Stimulated activated naive CD4-positive, alpha-beta T cell treated with Interleukin-2 at 50 U/mL for 16 hours (primary cell): Measurements from ENCODE around the gene ZFYVE28.

Experiments used
- DNase-seq: peaks from one replicate; lab custom pipeline; 2025; lab: John Stamatoyannopoulos, UW

ZFYVE28 gene

DNA sequence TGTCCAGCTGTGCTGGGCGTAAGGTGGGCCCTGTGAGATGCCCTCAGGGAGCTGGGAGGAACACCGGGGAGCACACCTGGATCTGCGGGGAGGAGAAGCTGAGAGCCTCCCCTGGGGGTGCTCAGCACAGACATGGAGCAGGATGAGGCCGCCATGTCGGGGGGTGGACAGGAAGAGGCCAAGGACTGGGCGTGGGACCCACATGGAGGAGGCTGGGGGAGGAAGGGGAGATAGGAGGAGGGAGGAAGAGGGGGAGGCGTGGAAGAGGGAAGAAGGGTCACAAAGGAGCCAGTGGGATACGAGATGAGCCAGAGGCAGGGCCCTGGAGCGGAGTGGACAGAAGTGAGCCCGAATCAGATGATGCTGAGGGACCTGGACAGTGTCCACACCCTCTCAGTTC lies 66.3 kb downstream of the ZFYVE28 start:
- no peak for DNase-seq

GRCh38 chr4:2350982-2351381 lies 67.5 kb downstream of the ZFYVE28 start:
- DNase-seq: no peak

- no peak for DNase-seq
Measured at GRCh38 chr4:2348786-2349185, 69.7 kb downstream of the ZFYVE28 start.

GRCh38 chr4:2347190-2347589 lies 71.3 kb downstream of the ZFYVE28 start:
- no peak for DNase-seq

GRCh38 chr4:2343476-2343875 lies 75.0 kb downstream of the ZFYVE28 start:
- no peak for DNase-seq

DNA sequence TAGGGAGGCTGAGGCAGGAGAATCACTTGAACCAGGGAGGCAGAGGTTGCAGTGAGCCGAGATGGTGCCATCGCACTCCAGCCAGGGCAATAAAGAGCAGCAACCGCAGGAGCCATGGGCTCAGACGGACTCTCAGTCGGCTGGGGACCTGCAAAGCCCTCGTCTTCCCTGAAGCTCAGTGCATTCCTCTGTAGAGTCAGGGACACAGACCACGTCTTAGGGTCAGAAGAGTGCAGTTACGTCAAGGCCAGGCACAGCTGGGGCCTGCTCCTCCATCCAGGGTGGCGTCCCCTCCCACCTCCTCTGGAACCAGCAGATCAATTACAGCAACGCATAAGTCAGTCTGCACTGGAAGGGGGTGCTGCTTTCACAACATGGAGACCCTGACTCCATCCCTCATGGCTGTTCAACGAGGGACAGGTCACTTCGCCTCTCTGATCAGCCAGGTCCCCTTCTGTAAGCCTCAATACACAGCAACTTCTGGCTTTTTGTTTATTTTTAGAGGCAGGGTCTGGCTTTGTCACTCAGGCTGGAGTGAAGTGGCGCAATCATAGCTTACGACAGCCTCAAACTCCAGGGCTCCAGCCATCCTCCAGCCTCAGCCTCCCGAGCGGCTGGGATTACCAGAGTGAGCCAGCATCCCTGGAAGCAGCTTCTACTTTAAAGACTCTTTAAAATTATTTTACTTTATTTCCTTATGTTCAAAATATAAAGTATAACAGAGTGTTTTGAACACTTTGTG lies 76.4 kb downstream of the ZFYVE28 start:
- DNase-seq: no peak

- no peak for DNase-seq
Measured at GRCh38 chr4:2341261-2341841, 77.1 kb downstream of the ZFYVE28 start.

GRCh38 chr4:2340272-2341061 lies 78.0 kb downstream of the ZFYVE28 start:
- DNase-seq: no peak

DNA sequence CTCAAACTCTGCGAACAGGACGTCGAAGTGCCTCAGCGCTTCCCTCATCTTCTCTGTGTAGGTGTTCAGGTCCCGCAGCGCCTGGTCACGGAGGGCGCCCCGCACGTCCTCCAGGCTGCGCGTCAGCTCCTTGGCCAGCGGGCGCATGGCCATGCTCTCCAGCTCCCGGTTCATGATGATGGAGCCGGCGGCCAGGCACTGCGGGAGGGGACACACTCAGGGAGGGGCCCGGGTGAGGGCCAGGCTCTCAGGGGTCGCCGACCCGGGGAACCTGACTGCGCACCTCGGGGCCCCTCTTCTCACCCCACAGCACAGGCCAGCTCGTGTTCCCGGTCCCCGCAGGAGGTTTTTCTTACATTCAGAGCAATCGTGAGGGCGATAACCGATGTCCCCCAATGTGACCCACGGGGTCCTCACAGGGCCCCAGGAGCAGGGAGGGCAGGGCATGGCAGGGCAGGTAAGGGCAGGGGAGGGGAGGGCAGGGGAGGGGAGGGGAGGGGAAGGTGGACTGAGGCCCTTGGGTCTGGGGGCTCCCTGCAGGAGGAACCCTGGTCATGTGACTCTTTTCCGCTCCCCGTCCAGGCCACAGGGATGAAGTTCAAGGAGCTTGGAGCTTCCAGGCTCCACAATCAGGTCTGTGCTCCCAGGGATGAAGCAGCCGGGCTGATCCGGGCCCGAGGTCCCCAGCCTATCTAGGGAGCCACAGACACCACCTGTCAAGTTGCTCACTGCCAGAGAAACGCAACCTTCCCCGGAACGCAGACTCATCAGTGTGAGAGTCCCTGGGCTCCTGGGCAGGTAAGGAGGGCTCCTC lies 78.8 kb downstream of the ZFYVE28 start:
- DNase-seq: no peak

DNA sequence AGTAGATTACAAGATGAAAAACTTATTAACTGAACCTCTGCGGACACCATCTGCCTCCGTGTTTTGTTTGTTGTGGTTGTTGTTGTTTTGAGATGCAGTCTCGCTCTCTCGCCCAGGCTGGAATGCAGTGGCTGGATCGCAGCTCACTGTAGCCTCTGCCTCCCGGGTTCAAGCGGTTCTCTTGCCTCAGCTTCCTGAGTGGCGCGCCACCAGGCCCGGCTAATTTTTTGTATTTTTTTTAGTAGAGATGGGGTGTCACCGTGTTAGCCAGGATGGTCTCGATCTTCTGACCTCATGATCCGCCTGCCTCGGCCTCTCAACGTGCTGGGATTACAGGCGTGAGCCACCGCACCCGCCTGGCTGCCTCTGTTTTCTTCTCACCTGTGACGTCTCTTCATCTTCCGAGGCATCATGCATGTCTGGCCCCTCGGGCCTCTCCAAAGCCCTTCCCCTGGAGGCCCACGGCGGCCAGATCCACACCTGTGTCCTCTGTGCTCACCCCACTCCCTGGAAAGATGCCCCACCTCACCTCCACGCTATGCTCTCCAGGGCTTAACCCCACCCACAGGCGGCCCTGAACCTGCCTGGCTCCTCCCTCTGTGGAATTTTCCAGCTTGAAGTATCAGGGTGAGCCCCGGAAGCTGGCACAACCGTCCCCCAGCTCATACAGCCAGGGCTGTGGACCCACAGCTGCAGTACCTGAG lies 79.5 kb downstream of the ZFYVE28 start:
- DNase-seq: no peak

DNA sequence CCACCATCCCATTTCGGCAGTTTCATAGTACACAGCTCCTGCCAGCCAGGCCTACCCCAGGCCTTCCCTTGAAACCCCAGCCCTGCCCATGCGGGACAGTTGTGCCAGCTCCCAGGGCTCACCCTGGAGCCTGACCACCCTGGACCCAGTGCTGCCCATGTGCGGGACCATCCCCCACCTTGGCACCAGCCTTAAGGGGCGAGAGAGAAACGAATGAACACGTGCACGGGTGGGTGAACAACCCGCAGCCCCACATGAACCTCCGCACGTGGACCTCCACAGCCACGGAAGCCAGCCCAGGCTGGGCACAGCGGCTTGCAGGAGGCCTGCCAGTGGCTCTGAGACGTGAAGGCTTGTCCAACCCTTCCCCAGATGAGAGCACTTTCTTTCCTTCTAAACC lies 80.5 kb downstream of the ZFYVE28 start:
- DNase-seq: no peak

GRCh38 chr4:2337131-2337723 lies 81.2 kb downstream of the ZFYVE28 start:
- DNase-seq: no peak

- no peak for DNase-seq
Measured at GRCh38 chr4:2336659-2337058, 81.8 kb downstream of the ZFYVE28 start.

DNA sequence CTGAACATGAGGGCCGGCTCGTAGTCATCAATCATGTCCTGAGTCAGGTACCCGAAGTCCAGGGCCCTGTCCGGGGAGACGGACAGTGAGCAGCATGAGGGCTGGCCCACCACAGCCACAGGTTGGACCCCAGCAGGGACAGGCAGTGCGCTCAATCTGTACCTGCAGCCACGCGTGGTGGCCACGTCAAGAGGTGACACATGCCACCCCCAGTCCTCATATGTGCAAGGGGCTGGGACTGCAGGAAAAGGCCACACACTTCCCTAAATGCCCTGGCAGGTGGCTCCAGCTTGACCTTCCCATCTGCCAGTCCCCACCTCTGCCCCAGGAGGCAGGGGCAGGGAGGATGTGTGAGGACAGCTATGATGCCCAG lies 82.7 kb downstream of the ZFYVE28 start:
- no peak for DNase-seq

- no peak for DNase-seq
Measured at GRCh38 chr4:2334826-2335728, 83.4 kb downstream of the ZFYVE28 start.

- DNase-seq: no peak
Measured at GRCh38 chr4:2333916-2334644, 84.4 kb downstream of the ZFYVE28 start.

DNA sequence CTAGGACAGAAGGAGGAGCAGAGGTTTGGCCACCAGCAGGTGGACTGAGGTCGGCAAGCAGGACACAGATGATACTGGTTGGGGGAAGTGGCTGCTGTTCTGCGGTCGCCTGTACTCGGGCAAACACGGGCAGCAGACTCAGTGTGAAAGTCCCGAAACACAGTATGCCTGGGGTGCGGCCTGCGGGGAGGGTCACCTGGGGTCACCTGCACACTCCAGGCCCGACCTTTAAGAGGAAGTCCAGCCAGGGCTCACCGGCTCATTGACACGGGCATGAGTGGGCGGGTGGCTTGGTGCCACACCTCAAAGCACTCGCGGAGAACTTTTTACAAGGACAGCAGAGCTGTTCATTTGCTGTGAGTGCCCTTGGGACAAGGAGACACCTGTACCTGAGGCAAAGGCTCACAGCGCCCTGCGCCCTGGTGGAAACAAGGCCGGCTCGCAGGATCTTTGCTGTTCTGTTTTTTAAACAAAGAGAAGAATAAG lies 85.0 kb downstream of the ZFYVE28 start:
- no peak for DNase-seq

DNA sequence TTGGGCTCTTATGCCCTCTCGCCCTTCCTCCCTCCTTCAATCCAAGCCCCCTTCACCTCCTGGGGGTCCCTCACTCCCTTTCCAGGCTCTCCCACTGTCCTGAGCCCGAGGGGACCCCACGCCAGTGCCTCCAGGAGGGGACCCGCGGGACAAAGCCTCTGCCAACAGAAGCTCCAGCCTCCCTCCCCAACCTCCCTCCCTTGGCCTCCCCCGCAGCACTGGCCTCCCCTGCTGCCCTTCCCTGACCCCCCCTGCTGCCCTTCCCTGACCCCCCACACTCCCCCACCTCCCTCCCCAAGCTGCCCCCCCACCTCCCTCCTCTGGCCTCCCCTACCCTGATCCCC lies 85.5 kb downstream of the ZFYVE28 start:
- no peak for DNase-seq

DNA sequence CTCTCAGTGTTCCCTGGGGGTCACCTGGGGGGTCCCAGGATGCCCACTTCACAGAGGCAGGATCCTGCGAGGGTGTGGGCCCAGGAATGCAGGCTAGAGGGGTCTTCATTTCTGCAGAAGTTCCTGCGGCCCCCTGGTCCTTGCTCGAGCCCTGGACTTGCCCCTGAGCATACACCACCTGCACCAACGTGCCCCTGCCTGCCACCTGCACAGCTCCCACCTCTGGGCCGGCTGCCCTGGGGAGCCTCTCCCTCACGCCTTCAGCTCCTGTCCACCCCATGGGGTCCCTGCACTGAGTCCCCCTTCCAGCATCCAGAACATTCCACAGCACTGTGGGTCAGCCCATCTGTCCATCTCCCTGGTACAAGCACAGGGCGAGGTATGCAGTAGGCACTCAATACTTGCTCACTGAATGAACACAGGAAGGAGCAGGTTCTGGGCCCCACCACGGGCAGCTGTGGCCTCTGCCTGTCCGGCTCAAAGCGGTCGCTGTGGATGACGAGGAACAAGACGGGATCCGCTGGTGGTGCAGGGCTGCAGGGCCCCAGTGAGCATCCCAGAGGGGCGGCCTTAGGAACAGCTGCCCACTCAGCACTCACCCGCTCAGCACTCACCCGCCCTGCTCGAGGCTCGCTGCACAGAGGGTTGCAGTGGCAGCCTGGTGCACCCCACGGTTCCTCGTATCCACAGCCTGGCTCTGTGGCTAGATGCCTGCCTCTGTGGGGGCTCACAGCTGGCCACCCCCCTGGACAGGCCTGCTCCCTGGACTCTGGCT lies 86.1 kb downstream of the ZFYVE28 start:
- DNase-seq: no peak
